Measurements from ENCODE around the gene RPS13. TPM values are rescaled to one million over a fixed set of nuclear protein-coding genes. Genes with fewer than 3 reads are reported as not detected.

Gene RPS13
- total and polyA plus RNA-seq, 2 experiments from 2014 or later = 754 to 831 TPM

DNA sequence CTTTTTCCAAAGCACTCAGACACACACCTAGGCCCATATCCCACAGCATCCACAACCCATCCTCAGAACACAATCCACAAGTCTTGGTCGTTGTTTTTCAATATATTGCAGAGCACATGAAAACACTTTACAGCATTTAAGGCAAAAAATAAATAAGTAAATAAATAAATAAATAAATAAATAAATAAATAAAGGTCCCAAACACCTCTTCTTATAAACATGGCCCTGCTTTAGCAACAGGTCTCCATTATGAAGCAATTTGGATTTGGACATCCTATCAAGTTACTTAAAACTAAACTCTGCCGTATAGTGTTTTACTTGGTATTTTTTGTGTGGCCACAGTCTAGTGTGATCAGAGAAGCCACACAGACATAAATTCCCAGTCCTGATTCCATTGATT, 52.5 kb downstream of the RPS13 start:
- H3K4me2 ChIP-seq (ENCODE audit: unreplicated experiment) = no peak overlapping the region

More for the DNA sequence above, 52.5 kb downstream of the RPS13 start:
- no peak overlapping the region for H3K27ac ChIP-seq
- TF ChIP-seq EZH2 (IDR thresholded peaks at IDR 0.05; ENCODE audit: insufficient read depth, poor library complexity, severe bottlenecking) (no peak), EZH2phosphoT487 (IDR thresholded peaks at IDR 0.05; ENCODE audit: insufficient read depth, low read depth) (no peak)
- no peak overlapping the region for H2AFZ ChIP-seq
- WGBS, 2 experiments (ENCODE audit: low coverage in 1 of 2, low lambda C conversion rate in 2 of 2, missing lambda C conversion rate in 2 of 2) = 70 to 80% methylated on average over 2 of the region's 2 CpGs
- no peaks in the 10 kb centered on the region for H3K36me3 ChIP-seq (ENCODE audit: low read depth)
- H3K9me2 ChIP-seq (ENCODE audit: insufficient read depth) = no peaks in the 10 kb centered on the region
- H3K9me3 ChIP-seq (ENCODE audit: low read depth) = no peaks in the 10 kb centered on the region
- H3K9ac ChIP-seq = no peak overlapping the region
- no peaks in the 10 kb centered on the region for H3F3A ChIP-seq (ENCODE audit: insufficient read depth)
- no peak for DNase-seq
- H3K27me3 ChIP-seq (replicated peaks; ENCODE audit: insufficient read depth) = no peaks in the 10 kb centered on the region
- no peaks in the 10 kb centered on the region for H3K79me2 ChIP-seq (ENCODE audit: insufficient read depth)
- no peaks in the 10 kb centered on the region for H4K20me1 ChIP-seq (ENCODE audit: insufficient read depth)
- no peaks in the 10 kb centered on the region for H3K4me1 ChIP-seq (ENCODE audit: insufficient read depth)
- no peak overlapping the region for H3K4me3 ChIP-seq
- in situ Hi-C loops (cut with MboI) = no loop called here

Small RNA genes lying within 50 kb of the gene (small RNA-seq; reads per million reads assigned to genes)
- gene RNU6-593P (ENCODE audit: low read depth, low replicate concordance) (not detected), gene SNORD14A (ENCODE audit: low read depth, low replicate concordance) (4.0 reads per million, percentile 76 among the genes with 10 or more reads in this experiment), gene SNORD14B (ENCODE audit: low read depth, low replicate concordance) (not detected)

Other genes with a start within 250 kb of the RPS13 start
- 0.43 TPM in 1 of 2 replicates, not detected in the other for gene PLEKHA7, start 63.3 kb downstream of the RPS13 start, total RNA-seq (2014; rRNA removed; shearing (Covaris generic))
- gene PLEKHA7, start 63.3 kb downstream of the RPS13 start, polyA plus RNA-seq (2016; fragmentation: Nextera tagmentation; extraction: Ambion mirVana) = 0.43 TPM in 1 of 2 replicates, not detected in the other
- 25.7 and 31.8 TPM in 2 replicates for gene PIK3C2A, start 130.3 kb upstream of the RPS13 start, total RNA-seq (2014; rRNA removed; shearing (Covaris generic))
- gene PIK3C2A, start 130.3 kb upstream of the RPS13 start, polyA plus RNA-seq (2016; fragmentation: Nextera tagmentation; extraction: Ambion mirVana) = 14.2 and 14.5 TPM in 2 replicates
- gene NUCB2, start 199.1 kb upstream of the RPS13 start, total RNA-seq (2014; rRNA removed; shearing (Covaris generic)) = 71.5 and 95.0 TPM in 2 replicates
- 232 and 246 TPM in 2 replicates for gene NUCB2, start 199.1 kb upstream of the RPS13 start, polyA plus RNA-seq (2016; fragmentation: Nextera tagmentation; extraction: Ambion mirVana)